HEK293 (cell line): ENCODE measurements around the gene ANAPC2.

Experiments
- HOXA7 ChIP-seq: sonication (generic); formaldehyde crosslinking; IDR thresholded peaks from 2 replicates; pipeline ENCODE4 v1.8.1; 2022; ENCODE audit warnings: missing genetic modification reagents, borderline replicate concordance
- KLF7 ChIP-seq: fragments of 450-650 bp; formaldehyde crosslinking; IDR thresholded peaks from 2 replicates; pipeline ENCODE4 v1.5.1; 2016; ENCODE audit warnings: missing biosample characterization, missing genetic modification characterization, borderline replicate concordance
- OSR2 ChIP-seq: fragments of 450-650 bp; formaldehyde crosslinking; IDR thresholded peaks from 2 replicates; pipeline ENCODE4 v1.5.1; 2016; ENCODE audit warnings: missing biosample characterization, missing genetic modification characterization
- PRDM1 ChIP-seq: fragments of 450-650 bp; formaldehyde crosslinking; IDR thresholded peaks from 2 replicates; pipeline ENCODE4; 2016; ENCODE audit warnings: missing biosample characterization, missing genetic modification characterization
- SALL2 ChIP-seq: fragments of 450-650 bp; formaldehyde crosslinking; IDR thresholded peaks from 2 replicates; pipeline ENCODE4 v1.5.0; 2017; ENCODE audit warnings: missing biosample characterization, mild to moderate bottlenecking, missing genetic modification characterization, borderline replicate concordance
- SP3 ChIP-seq: fragments of 450-650 bp; formaldehyde crosslinking; IDR thresholded peaks from 2 replicates; pipeline ENCODE4 v1.5.1; 2016; ENCODE audit warnings: missing biosample characterization, missing genetic modification characterization
- ZBTB11 ChIP-seq: fragments of 450-650 bp; formaldehyde crosslinking; conservative IDR thresholded peaks from 2 replicates; pipeline ENCODE4 v1.5.1; 2016; ENCODE audit warnings: low read depth, missing biosample characterization, missing genetic modification characterization
- ZNF114 ChIP-seq: fragments of 450-650 bp; formaldehyde crosslinking; IDR thresholded peaks from 2 replicates; pipeline ENCODE4 v1.5.0; 2017; ENCODE audit warnings: missing biosample characterization, missing genetic modification characterization
- ZNF16 ChIP-seq: fragments of 450-650 bp; formaldehyde crosslinking; IDR thresholded peaks from 2 replicates; pipeline ENCODE4 v1.5.1; 2016; ENCODE audit warnings: low read depth, missing biosample characterization, missing genetic modification characterization
- ZNF174 ChIP-seq: fragments of 450-650 bp; formaldehyde crosslinking; IDR thresholded peaks from 2 replicates; pipeline ENCODE4 v1.5.0; 2017; ENCODE audit warnings: missing biosample characterization, mild to moderate bottlenecking, missing genetic modification characterization
- ZNF175 ChIP-seq: fragments of 450-650 bp; formaldehyde crosslinking; IDR thresholded peaks from 2 replicates; pipeline ENCODE4 v1.5.1; 2016; ENCODE audit warnings: missing biosample characterization, missing genetic modification characterization
- ZNF184 ChIP-seq: fragments of 450-650 bp; IDR thresholded peaks from 2 replicates; pipeline ENCODE4 v1.5.1; 2018; ENCODE audit warnings: missing biosample characterization, mild to moderate bottlenecking, missing genetic modification characterization
- ZNF2 ChIP-seq: fragments of 450-650 bp; formaldehyde crosslinking; IDR thresholded peaks from 2 replicates; pipeline ENCODE4 v1.5.1; 2016; ENCODE audit warnings: missing biosample characterization, missing genetic modification characterization
- ZNF223 ChIP-seq: fragments of 450-650 bp; formaldehyde crosslinking; IDR thresholded peaks from 2 replicates; pipeline ENCODE4 v1.5.1; 2016; ENCODE audit warnings: missing biosample characterization, missing genetic modification characterization
- ZNF274 ChIP-seq, 2 experiments: fragments of 200-500 bp in 1 of 2; fragments of 450-650 bp in 1 of 2; sonication (Bioruptor generic) in 1 of 2; formaldehyde crosslinking in 1 of 2; IDR thresholded peaks; 2 replicates each; pipeline versions ENCODE4 v1.5.1 to v1.6.1; 2014 to 2016; ENCODE audit warnings: borderline replicate concordance in 1 of 2, inconsistent platforms in 1 of 2, low read length in 1 of 2, missing biosample characterization in 1 of 2, missing genetic modification characterization in 1 of 2
- ZNF280C ChIP-seq: fragments of 450-650 bp; formaldehyde crosslinking; IDR thresholded peaks from 2 replicates; pipeline ENCODE4 v1.5.1; 2016; ENCODE audit warnings: missing biosample characterization, missing genetic modification characterization
- ZNF302 ChIP-seq: fragments of 450-650 bp; formaldehyde crosslinking; IDR thresholded peaks from 2 replicates; pipeline ENCODE4 v1.5.1; 2016; ENCODE audit warnings: missing biosample characterization, missing genetic modification characterization, low read depth
- ZNF404 ChIP-seq: fragments of 450-650 bp; formaldehyde crosslinking; IDR thresholded peaks from 2 replicates; pipeline ENCODE4 v1.5.1; 2017; ENCODE audit warnings: missing biosample characterization, missing genetic modification characterization
- ZNF514 ChIP-seq: fragments of 450-650 bp; formaldehyde crosslinking; IDR thresholded peaks from 2 replicates; pipeline ENCODE4 v1.5.1; 2016; ENCODE audit warnings: missing biosample characterization, missing genetic modification characterization
- ZNF544 ChIP-seq: fragments of 450-650 bp; formaldehyde crosslinking; IDR thresholded peaks from 2 replicates; pipeline ENCODE4 v1.5.0; 2017; ENCODE audit warnings: missing biosample characterization, missing genetic modification characterization
- ZNF549 ChIP-seq: fragments of 450-650 bp; IDR thresholded peaks from 2 replicates; pipeline ENCODE4 v1.5.1; 2018; ENCODE audit warnings: missing biosample characterization, missing genetic modification characterization, mild to moderate bottlenecking, inconsistent platforms, moderate library complexity
- ZNF600 ChIP-seq: fragments of 450-650 bp; formaldehyde crosslinking; IDR thresholded peaks from 2 replicates; pipeline ENCODE4 v1.5.1; 2016; ENCODE audit warnings: missing biosample characterization, missing genetic modification characterization
- ZNF660 ChIP-seq: fragments of 450-650 bp; IDR thresholded peaks from 2 replicates; pipeline ENCODE4 v1.5.1; 2018; ENCODE audit warnings: missing biosample characterization, mild to moderate bottlenecking, missing genetic modification characterization
- TF ChIP-seq, protein P1 (sequence below): fragments of 450-650 bp; formaldehyde crosslinking; conservative IDR thresholded peaks from 2 replicates; pipeline ENCODE4 v1.5.1; 2016; ENCODE audit warnings: low read depth, missing biosample characterization, missing genetic modification characterization
- TF ChIP-seq, protein P2 (sequence below): fragments of 450-650 bp; formaldehyde crosslinking; IDR thresholded peaks from 2 replicates; pipeline ENCODE4 v1.5.1; 2016; ENCODE audit warnings: missing biosample characterization, missing genetic modification characterization
- TF ChIP-seq, protein P3 (sequence below): fragments of 450-650 bp; formaldehyde crosslinking; IDR thresholded peaks from 2 replicates; pipeline ENCODE4 v1.5.1; 2016; ENCODE audit warnings: missing biosample characterization, missing genetic modification characterization

Gene ANAPC2

DNA sequence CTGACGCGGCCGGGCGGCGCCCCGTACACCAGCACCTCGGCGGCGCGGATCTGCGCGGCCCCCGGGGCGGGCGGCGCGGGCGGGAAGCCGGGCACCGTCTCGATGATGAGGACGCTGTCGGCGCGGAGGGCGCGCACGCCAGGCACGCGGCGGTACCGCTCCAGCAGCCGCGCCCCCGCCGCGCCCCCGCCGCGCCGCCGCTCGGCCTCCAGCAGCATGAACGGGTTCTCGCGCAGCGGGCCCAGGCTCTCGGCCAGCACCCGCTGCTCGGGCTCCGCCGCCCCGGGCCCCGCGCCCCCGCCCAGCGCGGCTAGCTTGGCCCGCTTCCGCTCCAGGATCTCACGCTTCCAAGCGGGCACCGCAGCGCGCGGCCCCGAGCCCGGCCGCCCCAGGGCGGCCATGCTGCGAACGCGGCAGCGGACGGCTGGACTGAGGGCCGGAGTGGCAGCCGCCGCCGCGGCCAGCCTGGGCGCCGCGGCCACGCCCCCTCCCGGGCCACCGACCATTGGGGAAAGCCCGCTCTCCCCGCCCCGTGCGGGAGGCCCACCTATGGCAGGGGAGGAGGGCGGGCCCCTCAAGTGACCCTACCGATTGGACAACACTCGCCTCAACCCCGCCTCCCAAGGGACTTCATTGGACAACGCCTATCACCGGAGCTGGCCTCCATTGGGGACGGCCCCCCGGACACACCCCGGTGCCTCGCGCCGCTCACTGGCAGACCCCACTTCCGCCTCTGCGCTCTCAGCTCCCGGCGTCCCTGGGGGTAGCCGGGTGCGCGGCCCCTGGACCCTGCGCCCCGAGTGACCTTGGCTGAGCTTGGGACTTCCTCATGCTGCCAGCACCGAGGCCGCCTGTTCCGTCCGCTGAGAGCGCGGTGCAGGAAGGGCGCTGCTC, 12.2 kb upstream of the ANAPC2 start, which contains the start of gene TPRN (continued):
- 0 out of 2 replicates have a peak, but pooled peaks have one; percentile 41 for TF ChIP-seq ZNF2
- TF ChIP-seq OSR2 (tag by site-specific recombination), result no peak
- TF ChIP-seq ZNF175 (tag by site-specific recombination), result no peak
- TF ChIP-seq ZNF302 (tag by site-specific recombination), result no peak
- TF ChIP-seq HOXA7 (CRISPR knock-in tag), result no peak
- TF ChIP-seq ZNF274 (IDR thresholded peaks at IDR 0.05; ENCODE audit: low read length), result no peak
- no peak for TF ChIP-seq ZNF274 (tag by site-specific recombination; IDR thresholded peaks at IDR 0.05; ENCODE audit: borderline replicate concordance)
- TF ChIP-seq ZNF514 (tag by site-specific recombination), result no peak
- TF ChIP-seq, protein P1, sequence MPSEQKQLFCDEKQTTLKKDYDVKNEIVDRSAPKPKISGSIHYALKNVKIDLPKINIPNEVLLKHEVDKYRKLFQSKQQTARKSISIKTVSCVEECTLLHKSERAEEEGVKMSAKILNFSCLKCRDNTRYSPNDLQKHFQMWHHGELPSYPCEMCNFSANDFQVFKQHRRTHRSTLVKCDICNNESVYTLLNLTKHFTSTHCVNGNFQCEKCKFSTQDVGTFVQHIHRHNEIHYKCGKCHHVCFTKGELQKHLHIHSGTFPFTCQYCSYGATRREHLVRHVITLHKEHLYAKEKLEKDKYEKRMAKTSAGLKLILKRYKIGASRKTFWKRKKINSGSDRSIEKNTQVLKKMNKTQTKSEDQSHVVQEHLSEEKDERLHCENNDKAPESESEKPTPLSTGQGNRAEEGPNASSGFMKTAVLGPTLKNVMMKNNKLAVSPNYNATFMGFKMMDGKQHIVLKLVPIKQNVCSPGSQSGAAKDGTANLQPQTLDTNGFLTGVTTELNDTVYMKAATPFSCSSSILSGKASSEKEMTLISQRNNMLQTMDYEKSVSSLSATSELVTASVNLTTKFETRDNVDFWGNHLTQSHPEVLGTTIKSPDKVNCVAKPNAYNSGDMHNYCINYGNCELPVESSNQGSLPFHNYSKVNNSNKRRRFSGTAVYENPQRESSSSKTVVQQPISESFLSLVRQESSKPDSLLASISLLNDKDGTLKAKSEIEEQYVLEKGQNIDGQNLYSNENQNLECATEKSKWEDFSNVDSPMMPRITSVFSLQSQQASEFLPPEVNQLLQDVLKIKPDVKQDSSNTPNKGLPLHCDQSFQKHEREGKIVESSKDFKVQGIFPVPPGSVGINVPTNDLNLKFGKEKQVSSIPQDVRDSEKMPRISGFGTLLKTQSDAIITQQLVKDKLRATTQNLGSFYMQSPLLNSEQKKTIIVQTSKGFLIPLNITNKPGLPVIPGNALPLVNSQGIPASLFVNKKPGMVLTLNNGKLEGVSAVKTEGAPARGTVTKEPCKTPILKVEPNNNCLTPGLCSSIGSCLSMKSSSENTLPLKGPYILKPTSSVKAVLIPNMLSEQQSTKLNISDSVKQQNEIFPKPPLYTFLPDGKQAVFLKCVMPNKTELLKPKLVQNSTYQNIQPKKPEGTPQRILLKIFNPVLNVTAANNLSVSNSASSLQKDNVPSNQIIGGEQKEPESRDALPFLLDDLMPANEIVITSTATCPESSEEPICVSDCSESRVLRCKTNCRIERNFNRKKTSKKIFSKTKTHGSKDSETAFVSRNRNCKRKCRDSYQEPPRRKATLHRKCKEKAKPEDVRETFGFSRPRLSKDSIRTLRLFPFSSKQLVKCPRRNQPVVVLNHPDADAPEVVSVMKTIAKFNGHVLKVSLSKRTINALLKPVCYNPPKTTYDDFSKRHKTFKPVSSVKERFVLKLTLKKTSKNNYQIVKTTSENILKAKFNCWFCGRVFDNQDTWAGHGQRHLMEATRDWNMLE (tag by site-specific recombination), result no peak
- no peak for TF ChIP-seq ZNF223
- no peak for TF ChIP-seq ZNF174 (tag by site-specific recombination)
- TF ChIP-seq ZNF404 (tag by site-specific recombination), result no peak
- no peak for TF ChIP-seq ZNF280C (tag by site-specific recombination)
- peak; percentile 79 for TF ChIP-seq ZBTB11
- no peak for TF ChIP-seq ZNF16 (tag by site-specific recombination)
- TF ChIP-seq ZNF114, result no peak
- TF ChIP-seq, protein P2, sequence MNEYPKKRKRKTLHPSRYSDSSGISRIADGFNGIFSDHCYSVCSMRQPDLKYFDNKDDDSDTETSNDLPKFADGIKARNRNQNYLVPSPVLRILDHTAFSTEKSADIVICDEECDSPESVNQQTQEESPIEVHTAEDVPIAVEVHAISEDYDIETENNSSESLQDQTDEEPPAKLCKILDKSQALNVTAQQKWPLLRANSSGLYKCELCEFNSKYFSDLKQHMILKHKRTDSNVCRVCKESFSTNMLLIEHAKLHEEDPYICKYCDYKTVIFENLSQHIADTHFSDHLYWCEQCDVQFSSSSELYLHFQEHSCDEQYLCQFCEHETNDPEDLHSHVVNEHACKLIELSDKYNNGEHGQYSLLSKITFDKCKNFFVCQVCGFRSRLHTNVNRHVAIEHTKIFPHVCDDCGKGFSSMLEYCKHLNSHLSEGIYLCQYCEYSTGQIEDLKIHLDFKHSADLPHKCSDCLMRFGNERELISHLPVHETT (tag by site-specific recombination), result no peak
- peak; percentile 56; the same call in 1 of the 2 replicates for TF ChIP-seq ZNF660 (tag by site-specific recombination)
- TF ChIP-seq, protein P3, sequence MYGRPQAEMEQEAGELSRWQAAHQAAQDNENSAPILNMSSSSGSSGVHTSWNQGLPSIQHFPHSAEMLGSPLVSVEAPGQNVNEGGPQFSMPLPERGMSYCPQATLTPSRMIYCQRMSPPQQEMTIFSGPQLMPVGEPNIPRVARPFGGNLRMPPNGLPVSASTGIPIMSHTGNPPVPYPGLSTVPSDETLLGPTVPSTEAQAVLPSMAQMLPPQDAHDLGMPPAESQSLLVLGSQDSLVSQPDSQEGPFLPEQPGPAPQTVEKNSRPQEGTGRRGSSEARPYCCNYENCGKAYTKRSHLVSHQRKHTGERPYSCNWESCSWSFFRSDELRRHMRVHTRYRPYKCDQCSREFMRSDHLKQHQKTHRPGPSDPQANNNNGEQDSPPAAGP (tag by site-specific recombination), result no peak; the same call in 1 of the 2 replicates
- TF ChIP-seq SP3 (tag by site-specific recombination), result peak; percentile 97
- TF ChIP-seq ZNF184 (tag by site-specific recombination), result no peak
- TF ChIP-seq PRDM1 (tag by site-specific recombination), result no peak
- TF ChIP-seq ZNF544, result no peak
- no peak for TF ChIP-seq KLF7 (tag by site-specific recombination)
- no peak for TF ChIP-seq ZNF549
- TF ChIP-seq SALL2 (tag by site-specific recombination), result no peak
- TF ChIP-seq ZNF600, result 0 out of 2 replicates have a peak, but pooled peaks have one; percentile 12
